Measurements from ENCODE around the gene PNKP.

PNKP gene

GRCh38 chr19:49874503-49875157 is 7.3 kb upstream of the PNKP start:
- DNase-seq, result no peak

GRCh38 chr19:49873834-49874233 is 6.5 kb upstream of the PNKP start:
- DNase-seq, result no peak

- DNase-seq, result no peak
Measured at GRCh38 chr19:49873129-49873521, 5.7 kb upstream of the PNKP start.

GRCh38 chr19:49872245-49873128 is 5.1 kb upstream of the PNKP start:
- DNase-seq, result no peak

- DNase-seq, result no peak
Measured at GRCh38 chr19:49871349-49871985, 4.1 kb upstream of the PNKP start.

GRCh38 chr19:49870309-49870901 is 3.0 kb upstream of the PNKP start:
- DNase-seq, result no peak

GRCh38 chr19:49869484-49870308 is 2.3 kb upstream of the PNKP start:
- peak; percentile 98 for DNase-seq

- DNase-seq, result no peak
Measured at GRCh38 chr19:49869009-49869483, 1.7 kb upstream of the PNKP start.

GRCh38 chr19:49864890-49865289 is 2.5 kb downstream of the PNKP start:
- DNase-seq, result no peak

GRCh38 chr19:49863935-49864320 is 3.4 kb downstream of the PNKP start:
- no peak for DNase-seq

GRCh38 chr19:49863254-49863934 is 4.0 kb downstream of the PNKP start:
- DNase-seq, result no peak

GRCh38 chr19:49862391-49863253 is 4.8 kb downstream of the PNKP start:
- DNase-seq, result no peak

- no peak for DNase-seq
Measured at GRCh38 chr19:49861541-49862378, 5.6 kb downstream of the PNKP start.

- DNase-seq, result no peak
Measured at GRCh38 chr19:49861107-49861506, 6.3 kb downstream of the PNKP start.

- no peak for DNase-seq
Measured at GRCh38 chr19:49860336-49861102, 6.9 kb downstream of the PNKP start.

- no peak for DNase-seq
Measured at GRCh38 chr19:49859682-49860335, 7.6 kb downstream of the PNKP start.

GRCh38 chr19:49858088-49858985 is 9.0 kb downstream of the PNKP start:
- no peak for DNase-seq

GRCh38 chr19:49857838-49858087 is 9.6 kb downstream of the PNKP start:
- no peak for DNase-seq

Data from NCI-H2029 treated with DMSO at 0.1 percent for 48 hours (cell line).